ENCODE results near the gene PYGM. TPM values are rescaled to one million over a fixed set of nuclear protein-coding genes. Genes with fewer than 3 reads are reported as not detected.

Gene PYGM
- total RNA-seq, 1 experiment from 2014 or later, result 1.6 TPM

DNA sequence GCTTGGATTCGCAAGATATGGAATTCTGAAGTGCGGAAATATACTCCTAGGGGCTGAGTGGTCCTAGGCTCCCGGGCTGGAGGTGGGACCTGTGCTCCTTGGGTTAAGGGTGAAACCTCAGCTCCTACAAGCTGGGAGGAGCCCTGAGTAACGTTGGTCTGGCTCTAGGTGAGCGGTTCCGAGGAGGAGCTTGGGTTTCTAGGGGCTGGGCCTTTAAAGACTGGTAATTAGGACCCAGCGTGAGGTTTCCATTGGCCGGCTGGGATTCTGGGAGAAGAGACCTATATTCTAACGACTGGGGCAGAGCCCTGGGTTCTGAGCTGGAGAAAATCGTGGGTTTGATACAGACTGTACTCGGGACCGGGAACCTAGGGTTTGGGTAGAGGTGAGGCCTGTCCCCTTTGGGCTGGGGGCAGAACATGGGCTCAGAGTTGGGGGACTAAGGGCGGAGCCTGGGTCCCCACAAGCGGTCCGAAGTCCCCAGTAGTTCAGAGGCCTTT lies 44.1 kb upstream of the PYGM start:
- H3K9me2 ChIP-seq (ENCODE audit: insufficient read depth), result no peaks in the 10 kb centered on the region
- peak overlapping the region; percentile 91 for H3K4me2 ChIP-seq
- no peaks in the 10 kb centered on the region for H3K9me3 ChIP-seq (ENCODE audit: insufficient read depth, low read depth)
- ChIA-PET POLR2A (ENCODE audit: unreplicated experiment) (interaction anchor here (0.5 to 0.7 kb wide), 4 partner anchors 21 to 1048 kb away, joined by 3 to 7 read pairs (median 5); no protein-coding TSS in a partner anchor), CTCF (interaction anchor here (0.6 kb wide), 1 partner anchor 203 kb away, joined by 3 read pairs; no protein-coding TSS in a partner anchor)
- H3K27ac ChIP-seq, result peak overlapping the region; percentile 69
- peaks cover 7% of the 10 kb centered on the region; the same call in 1 of the 2 replicates for H3K36me3 ChIP-seq (ENCODE audit: low read depth)
- H2AFZ ChIP-seq, result peak overlapping the region; percentile 88
- H4K20me1 ChIP-seq (ENCODE audit: insufficient read depth), result no peaks in the 10 kb centered on the region
- TF ChIP-seq EZH2 (IDR thresholded peaks at IDR 0.05; ENCODE audit: low read depth), result no peak
- TF ChIP-seq, protein P1, sequence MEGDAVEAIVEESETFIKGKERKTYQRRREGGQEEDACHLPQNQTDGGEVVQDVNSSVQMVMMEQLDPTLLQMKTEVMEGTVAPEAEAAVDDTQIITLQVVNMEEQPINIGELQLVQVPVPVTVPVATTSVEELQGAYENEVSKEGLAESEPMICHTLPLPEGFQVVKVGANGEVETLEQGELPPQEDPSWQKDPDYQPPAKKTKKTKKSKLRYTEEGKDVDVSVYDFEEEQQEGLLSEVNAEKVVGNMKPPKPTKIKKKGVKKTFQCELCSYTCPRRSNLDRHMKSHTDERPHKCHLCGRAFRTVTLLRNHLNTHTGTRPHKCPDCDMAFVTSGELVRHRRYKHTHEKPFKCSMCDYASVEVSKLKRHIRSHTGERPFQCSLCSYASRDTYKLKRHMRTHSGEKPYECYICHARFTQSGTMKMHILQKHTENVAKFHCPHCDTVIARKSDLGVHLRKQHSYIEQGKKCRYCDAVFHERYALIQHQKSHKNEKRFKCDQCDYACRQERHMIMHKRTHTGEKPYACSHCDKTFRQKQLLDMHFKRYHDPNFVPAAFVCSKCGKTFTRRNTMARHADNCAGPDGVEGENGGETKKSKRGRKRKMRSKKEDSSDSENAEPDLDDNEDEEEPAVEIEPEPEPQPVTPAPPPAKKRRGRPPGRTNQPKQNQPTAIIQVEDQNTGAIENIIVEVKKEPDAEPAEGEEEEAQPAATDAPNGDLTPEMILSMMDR (conservative IDR thresholded peaks at IDR 0.05), result no peak
- peaks cover 21% of the 10 kb centered on the region for H3F3A ChIP-seq (ENCODE audit: insufficient read depth, low read depth)
- intact Hi-C loops (cut with micrococcal nuclease; ENCODE audit: unreplicated experiment), result loop anchor here (1.0 kb wide), 1 partner anchor 39 kb away; no protein-coding TSS in a partner anchor
- peaks cover 20% of the 10 kb centered on the region for H3K4me1 ChIP-seq (replicated peaks; ENCODE audit: insufficient read depth)
- no peaks in the 10 kb centered on the region for H3K27me3 ChIP-seq (ENCODE audit: insufficient read depth, low read depth)
- peak overlapping the region; percentile 76 for H3K4me3 ChIP-seq
- no peak for DNase-seq
- BruUV-seq (replicated peaks), result TSS peak; percentile 85
- H3K79me2 ChIP-seq (ENCODE audit: low read depth), result peaks cover 9% of the 10 kb centered on the region

DNA sequence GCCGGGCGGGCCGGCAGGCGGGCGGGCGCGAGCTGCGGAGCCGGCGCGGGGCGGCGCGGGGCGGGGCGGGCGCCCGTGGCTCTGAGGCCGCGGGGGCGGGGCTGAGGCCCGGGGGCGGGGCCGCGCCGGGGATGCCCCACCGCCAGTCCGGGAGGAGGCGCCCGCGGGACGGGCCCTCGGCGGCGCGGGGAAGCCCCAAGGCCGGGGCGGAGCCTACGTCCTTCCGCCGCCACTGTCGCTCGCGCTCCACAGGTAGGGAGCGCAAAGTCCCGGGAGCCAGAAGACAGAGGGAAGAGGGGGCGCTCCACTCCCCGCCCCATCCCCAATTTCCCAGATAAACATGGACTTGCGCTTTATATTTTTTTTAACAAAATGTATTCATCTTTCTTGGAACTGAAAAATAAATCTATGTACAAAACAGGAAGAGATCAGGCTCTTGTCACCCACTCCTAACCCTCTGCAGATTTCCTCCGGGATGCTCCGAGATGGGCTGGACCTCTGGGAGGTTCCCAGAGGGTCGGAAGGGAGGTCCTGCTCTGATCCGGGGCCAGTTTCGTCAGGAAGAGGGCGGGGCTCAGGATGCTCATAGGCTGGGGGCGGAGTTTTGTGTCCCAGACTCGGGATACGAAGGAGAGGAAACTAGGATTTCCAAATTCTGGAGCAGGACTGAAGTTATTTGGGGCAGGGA lies 43.5 kb upstream of the PYGM start, which contains the start of gene MAP4K2:
TSS of gene MAP4K2 (minus strand) at position 57 of the 688 bp plus-strand sequence. CDS start 65 bp downstream, outside the sequence.
- peak within 1 kb of the TSS; percentile 76 for H3K4me3 ChIP-seq
- no peaks in the 10 kb centered on the region for H3K27me3 ChIP-seq (ENCODE audit: insufficient read depth, low read depth)
- peak within 1 kb of the TSS; percentile 88 for H2AFZ ChIP-seq
- POLR2A ChIA-PET (ENCODE audit: unreplicated experiment), result interaction anchor here (0.6 to 0.7 kb wide), 3 partner anchors 25 to 1048 kb away, joined by 6 to 9 read pairs (median 7); partner anchors contain the start of gene SF1
- TF ChIP-seq EZH2 (IDR thresholded peaks at IDR 0.05; ENCODE audit: low read depth), result no peak
- TF ChIP-seq, protein P1 (conservative IDR thresholded peaks at IDR 0.05), result peak; percentile 47; the same call in 1 of the 2 replicates
- no peaks in the 10 kb centered on the region for H3K9me2 ChIP-seq (ENCODE audit: insufficient read depth)
- H3K27ac ChIP-seq, result peak within 1 kb of the TSS; percentile 69
- CTCF ChIA-PET, result interaction anchor here (0.6 to 1.2 kb wide), 2 partner anchors 40 to 412 kb away, joined by 5 read pairs; no protein-coding TSS in a partner anchor
- H3K4me1 ChIP-seq (replicated peaks; ENCODE audit: insufficient read depth), result peaks cover 20% of the 10 kb centered on the region
- no peaks in the 10 kb centered on the region for H3K9me3 ChIP-seq (ENCODE audit: insufficient read depth, low read depth)
- H3K79me2 ChIP-seq (ENCODE audit: low read depth), result peaks cover 3% of the 10 kb centered on the region; the same call in 1 of the 2 replicates
- H3K4me2 ChIP-seq, result peak within 1 kb of the TSS; percentile 91
- H4K20me1 ChIP-seq (ENCODE audit: insufficient read depth), result no peaks in the 10 kb centered on the region
- peak; percentile 72 to 93 for DNase-seq
- H3F3A ChIP-seq (ENCODE audit: insufficient read depth, low read depth), result peaks cover 21% of the 10 kb centered on the region
- intact Hi-C loops (cut with micrococcal nuclease; ENCODE audit: unreplicated experiment), result loop anchor here (1.0 kb wide), 1 partner anchor 40 kb away; no protein-coding TSS in a partner anchor
- peaks cover 7% of the 10 kb centered on the region; the same call in 1 of the 2 replicates for H3K36me3 ChIP-seq (ENCODE audit: low read depth)
- BruUV-seq (replicated peaks), result no TSS peak
